PFSK-1 (cell line): ENCODE data around the gene S100A7.

Source experiments
- FOXP2 ChIP-seq: optimal IDR thresholded peaks from 2 replicates; pipeline ENCODE3; 2011; ENCODE audit warnings: borderline replicate concordance, control low read depth, inconsistent platforms; ENCODE audit not compliant: insufficient read depth; ENCODE audit errors: extremely low read length, extremely low read depth
- POLR2AphosphoS5 ChIP-seq: IDR thresholded peaks from 2 replicates; pipeline ENCODE4 v1.6.1; 2012; ENCODE audit warnings: low read depth, mild to moderate bottlenecking, control low read depth, low read length, moderate library complexity
- REST ChIP-seq, 2 experiments: IDR thresholded peaks; 2 replicates each; pipeline versions ENCODE4 v1.6.1 to v1.8.0; 2011 to 2012; ENCODE audit warnings: low read depth in 2 of 2, low read length in 2 of 2, control low read depth in 1 of 2, inconsistent platforms in 1 of 2, mild to moderate bottlenecking in 1 of 2, moderate library complexity in 1 of 2; ENCODE audit not compliant: insufficient read depth in 1 of 2
- SIN3A ChIP-seq: IDR thresholded peaks from 2 replicates; pipeline ENCODE4 v1.6.1; 2012; ENCODE audit warnings: mild to moderate bottlenecking, low read length, moderate library complexity, borderline replicate concordance; ENCODE audit not compliant: insufficient read depth
- TAF1 ChIP-seq: IDR thresholded peaks from 2 replicates; pipeline ENCODE4 v1.6.1; 2012; ENCODE audit warnings: low read length, control low read depth, borderline replicate concordance; ENCODE audit not compliant: insufficient read depth

The S100A7 gene

GRCh38 chr1:153488731-153489130 is 28.3 kb upstream of the S100A7 start:
- TF ChIP-seq POLR2AphosphoS5 (no peak), FOXP2 (no peak), TAF1 (no peak), REST (IDR thresholded peaks at IDR 0.05; ENCODE audit: insufficient read depth in 1 of 2, low read depth in 2 of 2, low read length in 2 of 2) (no peak), SIN3A (no peak)

GRCh38 chr1:153487707-153488106 is 27.3 kb upstream of the S100A7 start:
- TF ChIP-seq SIN3A (no peak), REST (IDR thresholded peaks at IDR 0.05; ENCODE audit: insufficient read depth in 1 of 2, low read depth in 2 of 2, low read length in 2 of 2) (no peak), FOXP2 (no peak)

GRCh38 chr1:153485863-153486262 is 25.4 kb upstream of the S100A7 start:
- TF ChIP-seq TAF1 (no peak), REST (IDR thresholded peaks at IDR 0.05; ENCODE audit: insufficient read depth in 1 of 2, low read depth in 2 of 2, low read length in 2 of 2) (no peak), POLR2AphosphoS5 (no peak), FOXP2 (no peak), SIN3A (no peak)

- TF ChIP-seq TAF1 = no peak
- TF ChIP-seq REST (IDR thresholded peaks at IDR 0.05; ENCODE audit: insufficient read depth in 1 of 2, low read depth in 2 of 2, low read length in 2 of 2) = no peak
- no peak for TF ChIP-seq POLR2AphosphoS5
These were observed 23.3 kb upstream of the S100A7 start for GRCh38 chr1:153483776-153484175.

- TF ChIP-seq POLR2AphosphoS5 (no peak), SIN3A (no peak), FOXP2 (no peak), REST (IDR thresholded peaks at IDR 0.05; ENCODE audit: insufficient read depth in 1 of 2, low read depth in 2 of 2, low read length in 2 of 2) (no peak), TAF1 (no peak)
These were observed 20.7 kb upstream of the S100A7 start for GRCh38 chr1:153481124-153481523.
